GM18499 (cell line): ENCODE measurements around the gene SLC5A10.
"Not testable (repeated sequence)": the region's sequence is repeated elsewhere in the genome, so short reads cannot be mapped to it uniquely, and the experiment has no call there.

Source experiments
- ATAC-seq: cut with Tn5 transposase; IDR thresholded peaks from one replicate; pipeline ENCODE4 v1.9.1; 2021; ENCODE audit warnings: moderate number of reproducible peaks; ENCODE audit not compliant: insufficient read depth, unreplicated experiment

SLC5A10 gene

GRCh38 chr17:19036186-19036585 lies 84.2 kb downstream of the SLC5A10 start:
- not testable (repeated sequence) for ATAC-seq

DNA sequence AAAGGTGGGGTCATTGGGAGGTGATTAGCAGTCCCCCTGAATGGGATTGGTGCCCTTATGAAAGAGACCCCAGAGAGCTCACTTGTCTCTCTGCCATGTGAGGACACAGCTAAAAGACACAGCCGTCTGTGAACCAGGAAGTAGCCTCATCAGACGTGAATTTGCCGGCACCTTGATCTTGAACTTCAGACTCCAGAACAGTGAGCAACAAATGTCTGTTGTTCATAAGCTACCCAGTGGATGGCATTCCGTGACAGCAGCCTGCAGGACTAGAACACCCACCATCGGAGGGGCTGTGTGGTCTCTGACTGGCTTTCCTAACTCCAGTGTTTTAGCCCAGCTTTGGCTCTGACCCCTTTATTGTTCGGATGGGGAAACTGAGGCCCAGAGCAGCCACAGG lies 85.6 kb downstream of the SLC5A10 start:
- not testable (repeated sequence) for ATAC-seq

DNA sequence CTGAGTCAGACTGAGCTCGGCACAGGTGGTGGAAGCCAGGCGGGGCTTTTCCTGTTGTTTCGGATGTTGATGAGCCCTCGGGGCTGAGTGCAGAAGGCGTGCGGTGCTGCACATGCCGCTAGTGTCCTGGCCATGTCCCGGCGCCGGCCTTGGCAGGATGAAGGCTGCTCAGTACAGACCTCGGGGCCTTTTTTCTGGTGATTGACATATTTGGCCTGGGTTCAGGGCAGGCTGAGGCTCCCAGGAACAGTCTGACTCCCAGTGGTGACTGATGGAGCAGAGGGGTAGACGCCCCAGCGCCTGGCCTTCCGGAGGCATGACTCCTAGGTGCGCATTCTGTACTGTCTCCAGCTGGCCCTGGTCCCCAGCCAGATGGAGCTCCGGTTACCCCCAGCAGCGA lies 86.0 kb downstream of the SLC5A10 start:
- not testable (repeated sequence) for ATAC-seq

DNA sequence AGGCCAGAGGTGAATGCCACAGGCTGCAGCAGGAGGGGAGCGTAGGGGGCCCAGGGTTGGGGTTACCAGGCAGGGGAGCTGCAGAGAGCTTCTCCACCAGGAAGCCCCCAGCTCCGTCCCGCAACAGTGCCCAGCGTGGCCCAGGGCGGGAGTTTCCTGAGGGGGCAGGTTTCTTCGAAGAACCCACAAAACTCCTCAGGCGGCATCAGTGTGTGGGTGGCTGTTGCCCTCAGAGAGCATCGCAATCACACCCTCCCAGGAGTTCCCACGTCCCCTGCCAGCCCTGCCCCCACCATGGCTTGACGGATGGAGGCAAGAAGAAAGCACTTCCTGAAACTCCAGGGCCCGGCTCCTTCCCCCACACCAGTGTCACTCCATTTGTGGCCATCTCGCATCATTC lies 86.8 kb downstream of the SLC5A10 start:
- ATAC-seq = not testable (repeated sequence)

DNA sequence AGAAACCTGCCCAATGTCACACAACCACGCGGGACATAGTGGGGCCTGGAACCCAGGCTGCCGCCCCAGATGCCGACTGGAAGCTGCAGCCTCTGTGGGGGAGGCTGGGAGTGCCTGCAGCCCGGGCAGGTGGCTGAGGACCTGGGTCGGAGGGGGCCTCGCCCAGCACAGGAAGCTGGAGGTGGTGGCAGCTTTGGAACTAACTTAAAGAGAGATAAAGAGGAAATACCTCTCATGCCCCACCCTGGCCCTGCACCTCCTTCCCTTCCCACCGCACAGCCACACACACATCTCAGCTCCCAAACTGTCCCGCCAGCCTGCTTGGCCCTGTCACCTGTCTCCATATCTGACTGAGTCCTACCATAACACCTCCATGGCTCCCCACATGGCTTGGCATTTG lies 88.4 kb downstream of the SLC5A10 start:
- not testable (repeated sequence) for ATAC-seq

GRCh38 chr17:19041871-19042270 lies 89.9 kb downstream of the SLC5A10 start:
- ATAC-seq = not testable (repeated sequence)

DNA sequence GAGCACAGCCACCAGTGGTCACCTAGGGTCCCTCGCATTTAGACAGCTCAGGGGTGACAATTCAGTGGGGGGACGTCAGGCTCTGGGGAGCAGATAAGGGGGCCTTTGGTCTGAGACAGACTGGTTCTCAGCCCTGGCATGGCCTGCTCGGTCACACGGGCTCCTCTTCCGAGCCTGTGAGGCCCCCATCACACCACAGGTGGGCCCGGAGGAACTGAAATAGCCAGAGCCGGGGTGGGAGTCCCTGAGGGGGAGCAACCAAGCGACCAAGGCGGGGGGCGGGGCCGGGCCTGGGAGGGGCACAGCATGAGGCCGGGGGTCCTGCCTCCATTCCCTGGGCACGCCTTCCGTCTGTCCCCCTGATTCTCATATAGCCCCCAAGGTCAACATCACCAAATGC lies 90.4 kb downstream of the SLC5A10 start:
- ATAC-seq = not testable (repeated sequence)

- not testable (repeated sequence) for ATAC-seq
These were observed 91.1 kb downstream of the SLC5A10 start for GRCh38 chr17:19043032-19043431.

DNA sequence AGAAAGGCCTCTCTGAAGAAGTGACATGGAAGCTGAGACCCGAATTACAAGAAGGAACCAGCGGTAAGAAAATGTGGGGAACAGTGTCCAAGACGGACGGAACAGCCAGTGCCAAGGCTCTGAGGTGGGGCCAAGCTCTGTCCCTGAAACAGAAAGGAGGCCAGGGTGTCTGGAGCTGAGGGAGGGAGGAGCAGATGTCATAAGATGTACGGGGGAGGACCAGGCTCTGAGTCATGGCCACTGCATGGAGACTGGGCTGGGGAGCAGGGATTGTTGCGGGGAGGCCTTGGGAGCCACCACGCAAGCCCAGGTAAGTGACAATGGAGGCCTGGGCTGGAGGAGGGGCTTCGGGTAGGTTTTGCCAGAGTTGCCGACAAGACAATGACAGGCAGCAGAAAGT lies 92.7 kb downstream of the SLC5A10 start:
- not testable (repeated sequence) for ATAC-seq

DNA sequence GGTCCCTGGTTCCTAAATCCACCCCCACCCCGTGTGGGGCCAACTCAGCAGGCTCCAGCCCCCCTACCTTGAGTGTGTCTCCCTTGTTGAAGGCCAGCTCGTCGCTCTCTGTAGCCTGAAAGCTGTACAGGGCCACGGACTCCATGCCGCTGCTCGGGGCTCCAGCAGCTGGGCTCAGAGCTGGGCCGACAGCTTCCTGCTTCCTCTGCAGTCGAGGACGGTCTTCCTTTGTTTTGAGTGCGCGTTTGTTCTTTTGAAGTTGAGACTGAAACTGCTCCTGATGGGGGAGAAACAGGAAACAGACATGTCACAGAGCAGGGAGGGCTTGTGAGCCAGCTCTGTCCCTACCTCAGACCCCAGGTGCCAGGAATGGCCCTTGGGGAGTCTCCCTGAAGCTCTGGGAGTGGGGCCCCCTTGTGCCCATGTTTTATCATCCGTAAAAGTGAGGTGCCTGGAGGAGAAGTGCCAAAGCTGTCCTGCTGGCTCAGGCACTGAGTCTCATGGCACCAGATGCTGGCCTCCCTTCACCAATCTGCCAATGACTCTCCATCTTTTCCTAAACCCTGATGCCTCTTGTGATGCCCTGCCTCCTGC lies 94.9 kb downstream of the SLC5A10 start, which contains the start of gene GRAP:
Gene GRAP (minus strand): TSS at position 176 of the 594 bp plus-strand sequence. CDS start 31 bp downstream, at position 145.
- not testable (repeated sequence) for ATAC-seq

- not testable (repeated sequence) for ATAC-seq
These were observed 95.5 kb downstream of the SLC5A10 start for GRCh38 chr17:19047510-19047909.

DNA sequence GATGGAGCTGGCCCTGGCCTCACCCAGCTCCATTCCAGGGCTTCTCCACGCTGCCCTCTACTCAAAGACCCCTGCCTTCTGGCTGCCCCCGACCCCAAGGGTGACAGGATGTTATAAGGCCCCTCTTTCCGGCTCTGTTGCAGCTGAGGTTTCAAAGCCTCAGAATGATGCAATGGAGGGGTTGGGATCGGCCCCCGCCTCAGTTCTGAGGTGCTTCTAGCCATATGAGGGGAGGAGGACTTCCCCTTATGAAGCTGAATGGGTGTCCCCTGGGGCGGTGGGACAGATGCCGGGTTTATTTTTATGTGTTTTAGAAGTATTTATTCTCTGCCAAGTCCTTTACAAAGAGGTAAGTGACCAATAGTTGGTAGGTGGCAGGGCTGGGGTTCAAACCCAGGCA lies 96.9 kb downstream of the SLC5A10 start:
- ATAC-seq = not testable (repeated sequence)

GRCh38 chr17:19055447-19055846 lies 103.5 kb downstream of the SLC5A10 start:
- ATAC-seq = not testable (repeated sequence)

GRCh38 chr17:19062009-19062717 lies 110.2 kb downstream of the SLC5A10 start:
- ATAC-seq = peak; percentile 83

- peak; percentile 22 for ATAC-seq
These were observed 110.9 kb downstream of the SLC5A10 start for GRCh38 chr17:19062718-19063325.

DNA sequence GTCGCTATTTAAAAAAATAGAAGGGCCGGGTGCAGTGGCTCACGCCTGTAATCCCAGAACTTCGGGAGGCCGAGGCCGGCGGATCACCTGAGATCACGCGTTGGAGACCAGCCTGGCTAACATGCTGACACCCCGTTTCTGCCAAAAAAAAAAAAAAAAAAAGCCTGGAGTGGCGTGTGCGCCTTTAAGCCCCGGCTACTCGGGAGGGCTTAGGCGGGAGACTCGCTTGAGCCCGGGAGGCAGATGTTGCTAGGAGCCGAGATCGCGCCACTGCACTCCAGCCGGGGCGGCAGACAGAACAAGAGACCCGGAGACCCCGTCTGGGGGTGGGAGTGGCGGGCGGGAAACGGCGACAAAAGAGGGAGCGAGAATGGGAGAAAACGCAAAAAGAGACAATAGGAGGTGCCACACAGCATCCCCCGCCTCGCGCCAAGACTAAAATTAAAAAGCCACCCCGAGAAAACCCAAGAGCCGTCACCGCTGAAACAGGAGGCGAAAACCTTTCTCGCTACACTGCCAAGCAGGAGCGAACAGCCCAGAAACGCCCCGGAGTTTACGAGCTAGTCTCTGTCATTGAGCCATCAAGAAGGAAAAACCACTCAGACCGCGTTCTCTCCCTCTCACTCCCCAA lies 111.5 kb downstream of the SLC5A10 start:
- peak; percentile 28 for ATAC-seq

GRCh38 chr17:19064378-19064777 lies 112.4 kb downstream of the SLC5A10 start:
- not testable (repeated sequence) for ATAC-seq

- ATAC-seq = not testable (repeated sequence)
These were observed 118.6 kb downstream of the SLC5A10 start for GRCh38 chr17:19070318-19071168.
